Epithelial cell of umbilical artery (primary cell): ENCODE results near the gene TCL1A. TPM values are rescaled to one million over a fixed set of nuclear protein-coding genes. Genes with fewer than 3 reads are reported as not detected.

Experiments used
- total RNA-seq: library from RNA; depleted of rRNA; stranded (reverse); fragments of >200 nt; gene quantifications from 2 replicates; pipeline ENCODE4 v1.2.3, GENCODE V29; 2014

The TCL1A gene
- not detected in 2 replicates for total RNA-seq

GRCh38 chr14:95713596-95714371 lies at the start of gene TCL1A:
Gene TCL1A, minus strand, starts transcription at chr14:95714125. Its CDS starts 59 bp downstream, at chr14:95714066.

GRCh38 chr14:95685978-95686922 lies 27.7 kb downstream of the TCL1A start, which contains the start of gene TCL1B:
Gene TCL1B, plus strand, starts transcription at chr14:95686426. Its CDS starts 42 bp downstream, at chr14:95686468.

Other genes with a start within 250 kb of the TCL1A start
- 5.5 and 10.8 TPM in 2 replicates for gene SYNE3, start 197.5 kb downstream of the TCL1A start, total RNA-seq
- 63.4 and 71.1 TPM in 2 replicates for gene GLRX5, start 179.1 kb downstream of the TCL1A start, total RNA-seq
- gene TCL1B, start 27.7 kb downstream of the TCL1A start, total RNA-seq = not detected in 2 replicates
- gene TUNAR, start 162.7 kb upstream of the TCL1A start, total RNA-seq = not detected in 2 replicates